HUES64 (cell line): ENCODE measurements around the gene LTF.

ENCODE experiments used
- H3K27ac ChIP-seq: 2 replicates; pipeline ENCODE4 v1.7.0; 2013; ENCODE audit warnings: low read depth, low read length, inconsistent platforms
- H3K27me3 ChIP-seq: 2 replicates; pipeline ENCODE4 v1.6.1; 2013; ENCODE audit warnings: mild to moderate bottlenecking, low read length; ENCODE audit not compliant: insufficient read depth
- H3K36me3 ChIP-seq: 2 replicates; pipeline ENCODE4 v1.6.1; 2013; ENCODE audit warnings: mild to moderate bottlenecking, low read length; ENCODE audit not compliant: insufficient read depth
- H3K4me1 ChIP-seq: 2 replicates; pipeline ENCODE4 v1.6.1; 2013; ENCODE audit warnings: mild to moderate bottlenecking, low read length, moderate library complexity; ENCODE audit not compliant: insufficient read depth
- H3K4me3 ChIP-seq: 2 replicates; pipeline ENCODE4 v1.5.1; 2013; ENCODE audit warnings: mild to moderate bottlenecking, low read length, moderate library complexity
- H3K9ac ChIP-seq: 2 replicates; pipeline ENCODE4 v1.6.1; 2013; ENCODE audit warnings: mild to moderate bottlenecking, low read depth, low read length
- H3K9me3 ChIP-seq: 2 replicates; pipeline ENCODE4 v1.6.1; 2013; ENCODE audit warnings: low read depth, low read length; ENCODE audit not compliant: insufficient read depth
- WGBS: fragments of 150-250, 120-280 bp; methylation state at CpG from one replicate; pipeline ENCODE4 v1.1.7; 2013; ENCODE audit warnings: missing lambda C conversion rate; 5-methylcytosine and 5-hydroxymethylcytosine counted together

Gene LTF

DNA sequence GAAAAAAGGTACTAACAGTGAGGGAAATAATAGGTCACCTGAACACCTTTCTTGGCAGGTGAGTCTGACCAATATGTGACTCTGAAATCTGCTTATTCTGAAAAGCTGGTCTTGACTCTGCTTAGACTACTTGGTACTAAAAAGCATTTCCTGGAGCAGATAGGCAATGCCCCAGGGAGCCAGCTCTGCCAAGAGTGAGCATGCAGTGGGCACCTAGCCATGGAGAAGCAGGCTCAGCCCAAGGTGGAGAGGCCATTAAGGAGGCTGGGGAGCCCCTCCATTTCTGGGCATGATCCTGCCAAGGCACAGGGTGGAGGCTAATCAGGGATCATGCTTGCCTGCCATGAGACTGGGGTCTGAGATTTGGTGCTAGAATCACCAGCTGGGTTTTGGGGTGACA lies 1.6 kb upstream of the LTF start:
- Histone ChIP-seq H3K27me3 (no peaks in the 10 kb centered on the region), H3K4me1 (no peaks in the 10 kb centered on the region), H3K27ac (no peak overlapping the region), H3K9ac (no peak overlapping the region), H3K9me3 (no peaks in the 10 kb centered on the region), H3K4me3 (no peak overlapping the region), H3K36me3 (no peaks in the 10 kb centered on the region)

DNA sequence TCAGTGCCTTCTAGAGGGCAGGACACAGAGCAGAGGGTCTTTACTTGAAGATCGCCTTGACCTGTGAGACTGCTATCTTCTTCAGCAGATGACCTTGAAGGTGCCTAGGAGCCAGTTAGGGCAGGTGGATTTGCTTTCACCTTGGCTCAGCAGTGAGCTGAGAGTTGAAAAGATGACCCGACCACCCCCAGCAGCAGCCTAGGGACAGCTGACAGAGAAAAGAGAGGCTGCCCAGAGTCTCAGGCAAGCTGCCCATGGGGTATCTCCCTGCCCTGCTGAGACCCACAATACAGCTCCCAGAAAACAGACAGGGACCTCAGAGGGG lies 453 bp upstream of the LTF start:
- Histone ChIP-seq H3K9ac (no peak overlapping the region), H3K9me3 (0 out of 2 replicates have a peak, but pooled peaks cover 4% of the 10 kb centered on the region), H3K4me1 (no peaks in the 10 kb centered on the region), H3K4me3 (no peak overlapping the region), H3K27ac (no peak overlapping the region), H3K36me3 (no peaks in the 10 kb centered on the region), H3K27me3 (no peaks in the 10 kb centered on the region)
- 86% methylated on average over 2 of the region's 2 CpGs for WGBS

DNA sequence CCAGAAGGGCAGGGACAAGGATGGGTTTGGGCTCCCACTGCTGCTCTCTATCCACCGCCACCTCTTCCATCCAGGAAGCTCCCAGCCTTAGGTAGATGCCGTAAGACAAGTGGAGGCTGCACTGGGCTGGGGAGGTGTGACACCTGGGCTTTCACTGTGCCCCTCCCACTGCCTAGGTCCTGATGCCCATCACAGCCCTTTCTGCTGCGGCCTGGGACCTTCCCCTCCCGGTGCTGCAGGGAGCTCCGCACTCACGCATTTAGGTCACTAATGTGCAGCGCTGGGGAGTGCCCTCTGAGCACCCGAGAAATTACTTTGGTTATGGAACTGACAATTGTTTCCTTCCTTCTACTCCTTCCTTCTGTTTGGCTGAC lies 850 bp downstream of the LTF start:
- no peak overlapping the region for H3K4me3 ChIP-seq
- H3K4me1 ChIP-seq, result no peaks in the 10 kb centered on the region
- H3K9me3 ChIP-seq, result 0 out of 2 replicates have a peak, but pooled peaks cover 4% of the 10 kb centered on the region
- 90% methylated on average over 8 of the region's 8 CpGs for WGBS
- H3K36me3 ChIP-seq, result no peaks in the 10 kb centered on the region
- H3K27me3 ChIP-seq, result no peaks in the 10 kb centered on the region
- no peak overlapping the region for H3K27ac ChIP-seq
- H3K9ac ChIP-seq, result no peak overlapping the region

DNA sequence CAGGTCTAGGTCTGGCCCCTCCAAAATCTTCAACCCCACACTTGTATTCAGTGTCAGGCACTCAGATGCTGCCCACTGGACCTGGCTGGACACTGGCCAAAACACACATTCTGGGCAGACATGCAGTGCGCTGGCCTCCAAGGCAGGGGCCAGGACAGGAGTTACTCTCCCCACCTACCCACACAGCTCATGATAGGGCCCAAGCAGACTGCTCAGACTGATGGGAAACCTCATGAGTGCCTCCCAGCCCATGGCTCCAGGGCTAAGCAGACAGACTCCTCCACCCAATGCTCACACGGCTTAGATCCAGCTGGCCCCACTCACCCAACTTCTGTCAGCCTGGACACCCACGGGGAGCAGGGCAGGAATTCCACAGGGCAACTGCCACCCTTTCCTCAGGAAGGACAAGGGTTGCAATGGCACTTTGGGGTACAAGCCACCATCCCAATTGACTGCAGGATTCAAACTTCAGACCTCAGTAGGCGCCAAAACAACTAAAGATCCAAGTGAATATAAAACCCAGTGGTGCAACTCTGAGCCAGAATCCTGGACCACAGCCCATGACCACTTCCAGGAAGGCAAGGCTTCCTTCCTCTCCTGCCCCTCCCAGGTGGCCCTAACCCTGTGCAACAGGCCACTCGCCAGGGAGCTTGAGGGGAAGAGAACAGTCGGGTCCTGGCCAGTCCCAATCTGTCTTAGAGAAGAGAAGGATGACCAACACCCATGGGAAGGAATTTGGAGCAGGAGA lies 1.4 kb downstream of the LTF start:
- no peaks in the 10 kb centered on the region for H3K36me3 ChIP-seq
- H3K27me3 ChIP-seq, result no peaks in the 10 kb centered on the region
- H3K9ac ChIP-seq, result no peak overlapping the region
- WGBS, result 88% methylated on average over 6 of the region's 6 CpGs
- H3K4me3 ChIP-seq, result no peak overlapping the region
- H3K4me1 ChIP-seq, result no peaks in the 10 kb centered on the region
- no peak overlapping the region for H3K27ac ChIP-seq
- H3K9me3 ChIP-seq, result 0 out of 2 replicates have a peak, but pooled peaks cover 4% of the 10 kb centered on the region

DNA sequence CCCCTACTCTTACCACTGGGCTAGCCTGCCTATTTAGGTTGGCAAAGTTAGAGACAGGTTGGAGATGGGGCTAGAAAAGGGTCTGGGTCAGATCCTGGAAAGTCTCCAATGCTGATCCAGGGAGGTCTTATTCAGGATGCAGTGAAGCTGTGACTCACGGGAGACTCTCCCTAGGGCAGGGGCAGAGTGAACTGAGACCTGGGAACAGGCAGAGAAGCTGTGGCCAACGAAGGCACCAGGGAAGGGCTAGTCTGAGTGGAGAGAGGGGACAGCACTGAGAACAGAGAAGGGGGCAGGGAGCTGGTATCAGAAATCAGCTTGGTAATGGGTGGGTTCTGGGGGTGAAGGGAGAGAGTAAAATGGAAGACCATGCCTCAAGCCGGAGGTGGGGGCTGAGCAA lies 2.2 kb downstream of the LTF start:
- Histone ChIP-seq H3K9me3 (0 out of 2 replicates have a peak, but pooled peaks cover 4% of the 10 kb centered on the region), H3K4me3 (no peak overlapping the region), H3K27ac (no peak overlapping the region), H3K4me1 (no peaks in the 10 kb centered on the region), H3K9ac (no peak overlapping the region), H3K27me3 (no peaks in the 10 kb centered on the region), H3K36me3 (no peaks in the 10 kb centered on the region)
- WGBS, result 77% methylated on average over 3 of the region's 3 CpGs

DNA sequence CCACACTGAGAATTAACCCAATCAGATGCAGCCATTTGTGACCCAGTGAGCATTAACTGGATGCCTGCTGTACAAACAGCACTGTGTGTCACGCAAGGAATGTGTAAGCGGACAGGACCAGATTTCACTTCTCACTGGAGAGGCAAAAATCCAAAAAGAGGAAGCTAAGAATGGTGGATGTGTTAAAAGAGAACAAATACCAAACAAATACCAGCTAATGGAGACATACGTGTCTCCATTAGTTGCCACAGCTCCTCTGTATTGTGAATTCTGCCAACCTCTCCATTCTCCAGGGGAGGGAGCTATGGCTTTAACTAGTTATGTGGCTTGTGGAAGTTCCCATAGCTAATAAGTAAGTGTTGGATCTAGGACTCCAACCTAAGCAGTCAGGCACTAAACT lies 2.6 kb downstream of the LTF start:
- H3K27ac ChIP-seq, result no peak overlapping the region
- 89% methylated on average over 3 of the region's 3 CpGs for WGBS
- 0 out of 2 replicates have a peak, but pooled peaks cover 4% of the 10 kb centered on the region for H3K9me3 ChIP-seq
- H3K4me3 ChIP-seq, result no peak overlapping the region
- no peaks in the 10 kb centered on the region for H3K36me3 ChIP-seq
- H3K27me3 ChIP-seq, result no peaks in the 10 kb centered on the region
- no peak overlapping the region for H3K9ac ChIP-seq
- H3K4me1 ChIP-seq, result no peaks in the 10 kb centered on the region

DNA sequence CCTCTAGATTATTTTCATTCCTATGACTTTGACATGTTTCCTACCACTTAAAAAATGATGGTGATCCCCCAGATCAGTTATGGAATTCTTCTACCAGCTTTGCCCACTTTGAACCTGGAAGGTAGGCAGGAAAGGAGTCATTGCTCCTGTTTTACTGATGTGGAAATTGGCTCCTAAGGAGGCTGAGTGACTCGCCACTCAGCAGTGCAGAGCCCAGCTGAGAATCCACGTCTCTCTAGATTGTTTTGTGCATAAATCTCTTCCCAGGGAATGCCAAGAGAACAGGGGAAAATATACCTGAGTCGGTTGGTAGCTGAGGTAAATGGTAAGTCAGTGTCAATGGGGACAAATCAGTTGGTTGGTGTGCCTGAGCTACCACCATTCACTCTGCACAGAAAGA lies 4.7 kb downstream of the LTF start:
- no peak overlapping the region for H3K27ac ChIP-seq
- WGBS, result 79% methylated on average over 3 of the region's 3 CpGs
- H3K4me3 ChIP-seq, result no peak overlapping the region
- H3K9me3 ChIP-seq, result 0 out of 2 replicates have a peak, but pooled peaks cover 4% of the 10 kb centered on the region
- H3K4me1 ChIP-seq, result no peaks in the 10 kb centered on the region
- no peaks in the 10 kb centered on the region for H3K36me3 ChIP-seq
- H3K9ac ChIP-seq, result no peak overlapping the region
- H3K27me3 ChIP-seq, result no peaks in the 10 kb centered on the region

DNA sequence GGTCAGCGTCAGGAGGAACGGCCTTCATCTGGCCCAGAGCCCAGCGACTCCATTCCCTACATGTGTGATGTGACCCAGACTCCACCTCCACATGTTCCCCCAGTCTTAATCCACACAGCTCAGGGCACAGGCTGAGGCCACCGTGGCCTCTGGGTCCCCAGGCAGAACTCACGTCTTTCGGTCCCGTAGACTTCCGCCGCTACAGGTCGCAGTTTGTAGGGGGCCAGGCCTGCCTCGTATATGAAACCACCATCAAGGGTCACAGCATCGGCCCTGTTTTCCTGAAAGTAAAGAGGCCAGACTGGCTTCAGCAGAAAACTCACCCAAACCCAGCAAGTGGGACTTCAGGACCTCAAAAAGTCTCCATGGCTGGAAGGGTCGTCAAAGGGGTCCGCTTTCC lies 8.6 kb downstream of the LTF start:
- Histone ChIP-seq H3K4me1 (no peaks in the 10 kb centered on the region), H3K27ac (no peak overlapping the region), H3K36me3 (no peaks in the 10 kb centered on the region), H3K27me3 (no peaks in the 10 kb centered on the region), H3K9ac (no peak overlapping the region), H3K9me3 (0 out of 2 replicates have a peak, but pooled peaks cover 4% of the 10 kb centered on the region), H3K4me3 (no peak overlapping the region)
- 93% methylated on average over 14 of the region's 14 CpGs for WGBS

DNA sequence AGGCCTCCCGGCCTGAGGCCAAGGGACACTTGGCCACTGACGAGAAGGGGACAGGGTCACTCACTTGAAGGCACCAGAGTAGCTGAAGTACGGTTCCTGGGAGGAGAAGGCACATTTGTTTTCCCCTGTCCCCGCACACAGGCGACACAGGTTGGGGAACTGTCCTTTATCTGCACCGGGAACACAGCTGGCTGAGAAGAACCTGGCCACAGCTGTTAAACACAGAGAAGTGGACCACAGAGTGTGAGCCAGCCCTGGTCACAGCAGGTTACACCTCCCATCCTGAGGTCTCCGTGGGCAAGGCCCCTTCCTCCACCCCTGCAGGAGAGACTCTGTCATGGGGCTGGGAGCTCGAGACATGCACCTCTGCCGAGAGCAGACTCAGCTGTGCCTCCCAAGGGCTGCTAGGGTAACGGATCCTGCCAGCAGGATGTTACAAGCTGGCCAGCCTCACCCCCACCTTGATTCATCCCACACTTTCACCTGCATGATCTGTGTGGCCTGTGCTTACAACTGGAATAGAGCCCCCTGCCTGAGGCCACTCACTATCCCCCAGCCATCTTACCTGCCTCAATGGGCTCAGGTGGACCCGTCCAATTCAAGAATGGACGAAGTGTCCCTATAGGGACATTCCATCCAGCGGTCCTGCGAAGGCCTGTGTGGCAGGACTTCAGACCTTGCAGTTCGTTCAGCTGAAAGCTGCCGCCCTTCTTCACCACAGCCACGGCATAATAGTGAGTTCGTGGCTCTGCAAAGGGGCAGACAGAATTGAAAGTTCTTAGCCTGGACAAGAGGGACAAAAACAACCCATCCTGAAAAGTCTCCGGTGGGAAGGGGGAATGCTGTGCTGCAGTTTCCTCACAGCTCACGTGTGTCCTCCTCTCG lies 9.2 kb downstream of the LTF start:
- Histone ChIP-seq H3K9me3 (no peaks in the 10 kb centered on the region), H3K27ac (no peak overlapping the region), H3K4me3 (no peak overlapping the region), H3K27me3 (no peaks in the 10 kb centered on the region), H3K9ac (no peak overlapping the region), H3K36me3 (no peaks in the 10 kb centered on the region), H3K4me1 (no peaks in the 10 kb centered on the region)
- 91% methylated on average over 21 of the region's 21 CpGs for WGBS

DNA sequence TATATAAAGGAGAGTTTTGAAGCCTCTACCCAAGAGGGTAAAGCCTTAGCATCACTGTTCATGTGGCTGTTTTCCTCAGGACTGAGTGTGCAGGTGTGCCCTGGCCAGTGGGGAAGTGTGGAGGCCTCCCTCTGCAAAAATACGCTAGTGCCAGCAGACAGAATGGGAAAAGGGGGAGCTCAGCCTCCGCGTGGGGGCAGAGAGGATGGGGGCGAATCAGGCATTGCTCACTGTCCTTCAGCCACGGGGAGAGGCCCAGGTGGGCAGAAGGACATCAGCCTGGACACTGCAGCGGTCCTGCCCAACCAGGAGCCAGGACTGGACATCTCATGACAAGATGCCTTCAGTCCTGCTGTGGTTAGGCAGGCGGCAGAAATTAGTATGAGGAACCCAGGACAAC lies 10.1 kb downstream of the LTF start:
- Histone ChIP-seq H3K4me1 (no peaks in the 10 kb centered on the region), H3K36me3 (no peaks in the 10 kb centered on the region), H3K27me3 (no peaks in the 10 kb centered on the region), H3K4me3 (no peak overlapping the region), H3K9ac (no peak overlapping the region), H3K27ac (no peak overlapping the region), H3K9me3 (no peaks in the 10 kb centered on the region)
- WGBS, result 91% methylated on average over 7 of the region's 7 CpGs

DNA sequence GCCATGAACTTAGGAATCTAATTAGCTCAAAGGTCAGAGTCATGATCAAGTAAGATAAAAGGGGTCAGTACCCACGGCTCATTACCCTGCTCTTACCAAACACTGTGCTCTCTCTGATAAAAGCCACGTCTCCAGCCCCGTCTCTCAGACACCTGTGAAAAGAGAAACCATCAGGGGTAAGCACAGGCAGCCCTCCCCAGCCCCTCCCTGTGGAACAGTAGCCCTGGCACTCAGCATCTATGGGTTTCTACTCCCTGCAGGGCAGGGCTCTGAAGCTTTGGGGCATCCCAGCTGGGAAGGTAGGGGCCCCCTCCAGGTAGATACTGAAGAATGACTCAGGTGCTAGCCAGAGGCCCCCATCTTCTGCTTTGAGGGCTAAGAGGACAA lies 10.5 kb downstream of the LTF start:
- Histone ChIP-seq H3K4me1 (no peaks in the 10 kb centered on the region), H3K9ac (no peak overlapping the region), H3K27me3 (no peaks in the 10 kb centered on the region), H3K9me3 (no peaks in the 10 kb centered on the region), H3K27ac (no peak overlapping the region), H3K4me3 (no peak overlapping the region), H3K36me3 (no peaks in the 10 kb centered on the region)
- WGBS, result 88% methylated on average over 3 of the region's 3 CpGs
